GM12872 (cell line): ENCODE data around the gene SHISAL1.

ENCODE experiments used
- CTCF ChIP-seq: IDR thresholded peaks from 3 replicates; pipeline ENCODE4 v1.5.1; 2011; ENCODE audit warnings: low read depth, mild to moderate bottlenecking, low read length, moderate library complexity; ENCODE audit not compliant: insufficient read depth

SHISAL1 gene

GRCh38 chr22:44271732-44272400 lies 40.9 kb downstream of the SHISAL1 start:
- TF ChIP-seq CTCF: no peak

- no peak for TF ChIP-seq CTCF
Measured at GRCh38 chr22:44271010-44271500, 41.7 kb downstream of the SHISAL1 start.

- TF ChIP-seq CTCF: no peak
Measured at GRCh38 chr22:44270556-44270880, 42.2 kb downstream of the SHISAL1 start.

GRCh38 chr22:44269757-44270555 lies 42.8 kb downstream of the SHISAL1 start:
- TF ChIP-seq CTCF: no peak

- no peak for TF ChIP-seq CTCF
Measured at GRCh38 chr22:44269117-44269498, 43.6 kb downstream of the SHISAL1 start.

- no peak for TF ChIP-seq CTCF
Measured at GRCh38 chr22:44268431-44269116, 44.2 kb downstream of the SHISAL1 start.

- TF ChIP-seq CTCF: no peak
Measured at GRCh38 chr22:44267856-44268255, 44.9 kb downstream of the SHISAL1 start.
